GM21786 (cell line): ENCODE measurements around the gene AAR2.

Source experiments
- ATAC-seq: cut with Tn5 transposase; IDR thresholded peaks from one replicate; pipeline ENCODE4 v1.9.1; 2021; ENCODE audit not compliant: unreplicated experiment

The AAR2 gene

GRCh38 chr20:36275441-36276189, 39.3 kb downstream of the AAR2 start:
- ATAC-seq, result no peak

GRCh38 chr20:36277546-36277945, 41.3 kb downstream of the AAR2 start:
- no peak for ATAC-seq

- no peak for ATAC-seq
Observed at GRCh38 chr20:36279362-36279761, 43.1 kb downstream of the AAR2 start.

GRCh38 chr20:36279776-36280175, 43.5 kb downstream of the AAR2 start:
- no peak for ATAC-seq

GRCh38 chr20:36281785-36282380, 45.6 kb downstream of the AAR2 start:
- ATAC-seq, result no peak

GRCh38 chr20:36284751-36285150, 48.5 kb downstream of the AAR2 start:
- ATAC-seq, result no peak

- ATAC-seq, result no peak
Observed at GRCh38 chr20:36285746-36286447, 49.6 kb downstream of the AAR2 start.

- no peak for ATAC-seq
Observed at GRCh38 chr20:36297656-36298055, 61.4 kb downstream of the AAR2 start.

- no peak for ATAC-seq
Observed at GRCh38 chr20:36298061-36298460, 61.8 kb downstream of the AAR2 start.

- no peak for ATAC-seq
Observed at GRCh38 chr20:36298795-36299339, 62.6 kb downstream of the AAR2 start.

GRCh38 chr20:36299459-36299858, 63.2 kb downstream of the AAR2 start:
- ATAC-seq, result no peak

GRCh38 chr20:36301359-36302119, 65.3 kb downstream of the AAR2 start:
- ATAC-seq, result no peak

GRCh38 chr20:36303020-36303595, 66.8 kb downstream of the AAR2 start:
- ATAC-seq, result no peak

- ATAC-seq, result no peak
Observed at GRCh38 chr20:36303831-36304230, 67.6 kb downstream of the AAR2 start.

GRCh38 chr20:36304786-36305495, 68.7 kb downstream of the AAR2 start:
- ATAC-seq, result no peak

- no peak for ATAC-seq
Observed at GRCh38 chr20:36305602-36306551, 69.6 kb downstream of the AAR2 start, which contains the start of gene DLGAP4. TSS of gene DLGAP4 (plus strand) at chr20:36306339. CDS start at chr20:36431718, 125,379 bp downstream.
